Tibial nerve (tissue), 4 donors: Measurements from ENCODE around the gene DPP4.

Experiments
- EP300 ChIP-seq, 2 donors: sonication (generic); formaldehyde crosslinking; IDR thresholded peaks; one replicate each; pipeline ENCODE4 v1.6.1; 2017; ENCODE audit warnings: antibody characterized with exemption in 2 of 2, mild to moderate bottlenecking in 1 of 2
- POLR2A ChIP-seq, 2 donors: fragments of 450-650 bp; IDR thresholded peaks; one replicate each; pipeline ENCODE4 v1.6.1; 2017; ENCODE audit warnings: antibody characterized with exemption in 2 of 2, mild to moderate bottlenecking in 2 of 2, moderate library complexity in 2 of 2
- TF ChIP-seq, protein P1 (sequence below), 5 experiments: fragments of 200-600 bp in 3 of 5; fragments of 450-650 bp in 2 of 5; sonication (generic) in 3 of 5; IDR thresholded peaks; one replicate each; pipeline ENCODE4 v1.5.1; 2016 to 2019; ENCODE audit warnings: antibody characterized with exemption in 5 of 5, mild to moderate bottlenecking in 3 of 5, moderate library complexity in 2 of 5

DNA sequence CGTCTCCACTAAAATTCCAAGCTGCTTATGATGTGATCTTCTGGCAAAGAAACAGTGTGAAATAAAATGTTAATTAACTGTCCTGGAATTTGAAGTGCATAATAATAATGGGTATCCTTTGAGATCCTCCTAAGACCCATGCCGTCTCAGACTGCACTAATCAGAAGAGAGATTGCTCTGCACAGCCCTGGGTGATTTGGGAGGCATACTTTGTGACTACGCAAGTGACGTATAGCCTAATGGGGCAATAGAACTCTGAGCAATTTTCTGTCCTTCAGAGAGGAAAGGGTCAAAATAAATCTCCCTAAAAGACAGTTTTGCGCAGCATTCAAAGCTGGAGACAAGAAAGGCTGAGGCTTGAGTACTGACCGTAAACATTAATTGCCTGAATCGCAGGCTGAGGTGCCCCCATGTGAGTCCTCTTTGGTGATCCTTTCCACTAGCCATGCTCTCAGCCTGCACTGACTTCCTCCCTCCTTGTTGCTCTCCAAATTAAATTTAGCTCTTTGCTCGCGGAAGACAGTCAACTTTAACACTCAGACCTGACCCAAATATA, 76.0 kb downstream of the DPP4 start:
- TF ChIP-seq, protein P1, sequence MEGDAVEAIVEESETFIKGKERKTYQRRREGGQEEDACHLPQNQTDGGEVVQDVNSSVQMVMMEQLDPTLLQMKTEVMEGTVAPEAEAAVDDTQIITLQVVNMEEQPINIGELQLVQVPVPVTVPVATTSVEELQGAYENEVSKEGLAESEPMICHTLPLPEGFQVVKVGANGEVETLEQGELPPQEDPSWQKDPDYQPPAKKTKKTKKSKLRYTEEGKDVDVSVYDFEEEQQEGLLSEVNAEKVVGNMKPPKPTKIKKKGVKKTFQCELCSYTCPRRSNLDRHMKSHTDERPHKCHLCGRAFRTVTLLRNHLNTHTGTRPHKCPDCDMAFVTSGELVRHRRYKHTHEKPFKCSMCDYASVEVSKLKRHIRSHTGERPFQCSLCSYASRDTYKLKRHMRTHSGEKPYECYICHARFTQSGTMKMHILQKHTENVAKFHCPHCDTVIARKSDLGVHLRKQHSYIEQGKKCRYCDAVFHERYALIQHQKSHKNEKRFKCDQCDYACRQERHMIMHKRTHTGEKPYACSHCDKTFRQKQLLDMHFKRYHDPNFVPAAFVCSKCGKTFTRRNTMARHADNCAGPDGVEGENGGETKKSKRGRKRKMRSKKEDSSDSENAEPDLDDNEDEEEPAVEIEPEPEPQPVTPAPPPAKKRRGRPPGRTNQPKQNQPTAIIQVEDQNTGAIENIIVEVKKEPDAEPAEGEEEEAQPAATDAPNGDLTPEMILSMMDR (IDR thresholded peaks at IDR 0.05): no peak
- no peak for TF ChIP-seq POLR2A (IDR thresholded peaks at IDR 0.05)
- no peak for TF ChIP-seq EP300 (IDR thresholded peaks at IDR 0.05)
